Activated naive CD8-positive, alpha-beta T cell treated with anti-CD3 and anti-CD28 coated beads for 36 hours (primary cell): ENCODE measurements around the gene THSD4. TPM values are rescaled to one million over a fixed set of nuclear protein-coding genes. Genes with fewer than 3 reads are reported as not detected.

ENCODE experiments used
- DNase-seq: peaks from one replicate; pipeline ENCODE4 v3.0.0; 2021
- H3K27ac Mint-ChIP-seq: one replicate; pipeline ENCODE4 v1.8.0; 2022; ENCODE audit warnings: mild to moderate bottlenecking, moderate library complexity, mixed read lengths
- H3K27me3 Mint-ChIP-seq: one replicate; pipeline ENCODE4 v1.8.0; 2022; ENCODE audit warnings: mild to moderate bottlenecking, mixed read lengths
- H3K36me3 Mint-ChIP-seq: one replicate; pipeline ENCODE4 v1.8.0; 2021; ENCODE audit warnings: mild to moderate bottlenecking, mixed read lengths
- H3K4me1 Mint-ChIP-seq: one replicate; pipeline ENCODE4 v1.8.0; 2021; ENCODE audit warnings: mixed read lengths
- H3K4me3 Mint-ChIP-seq: one replicate; pipeline ENCODE4 v1.8.0; 2022; ENCODE audit warnings: mild to moderate bottlenecking, moderate library complexity, mixed read lengths
- H3K9me3 Mint-ChIP-seq: one replicate; pipeline ENCODE4 v1.8.0; 2022; ENCODE audit warnings: mixed read lengths
- total RNA-seq, 2 experiments: library from RNA; stranded (reverse); gene quantifications; one replicate each; pipeline ENCODE4 v1.2.3, GENCODE V29; 2021

THSD4 gene
- total RNA-seq, 2 experiments from 2014 or later, result not detected

- Mint-ChIP-seq H3K36me3 (no peaks in the 10 kb centered on the region), H3K9me3 (peaks cover 6% of the 10 kb centered on the region), H3K4me1 (no peaks in the 10 kb centered on the region), H3K27ac (no peak overlapping the region), H3K4me3 (no peak overlapping the region), H3K27me3 (peaks cover 8% of the 10 kb centered on the region)
- DNase-seq, result no peak
Measured at GRCh38 chr15:71273731-71274447, 158.6 kb downstream of the THSD4 start.

GRCh38 chr15:71274448-71274798 is 159.2 kb downstream of the THSD4 start:
- H3K36me3 Mint-ChIP-seq, result no peaks in the 10 kb centered on the region
- H3K27me3 Mint-ChIP-seq, result peaks cover 8% of the 10 kb centered on the region
- no peak overlapping the region for H3K4me3 Mint-ChIP-seq
- no peaks in the 10 kb centered on the region for H3K4me1 Mint-ChIP-seq
- no peak overlapping the region for H3K27ac Mint-ChIP-seq
- DNase-seq, result no peak
- H3K9me3 Mint-ChIP-seq, result peaks cover 6% of the 10 kb centered on the region

GRCh38 chr15:71275098-71275497 is 159.8 kb downstream of the THSD4 start:
- no peaks in the 10 kb centered on the region for H3K4me1 Mint-ChIP-seq
- no peaks in the 10 kb centered on the region for H3K36me3 Mint-ChIP-seq
- peaks cover 2% of the 10 kb centered on the region for H3K9me3 Mint-ChIP-seq
- no peak overlapping the region for H3K4me3 Mint-ChIP-seq
- DNase-seq, result no peak
- H3K27me3 Mint-ChIP-seq, result peaks cover 8% of the 10 kb centered on the region
- no peak overlapping the region for H3K27ac Mint-ChIP-seq

- H3K27me3 Mint-ChIP-seq, result peaks cover 8% of the 10 kb centered on the region
- H3K9me3 Mint-ChIP-seq, result peaks cover 2% of the 10 kb centered on the region
- no peak overlapping the region for H3K4me3 Mint-ChIP-seq
- H3K4me1 Mint-ChIP-seq, result no peaks in the 10 kb centered on the region
- DNase-seq, result no peak
- H3K36me3 Mint-ChIP-seq, result no peaks in the 10 kb centered on the region
- H3K27ac Mint-ChIP-seq, result no peak overlapping the region
Measured at GRCh38 chr15:71275566-71276335, 160.5 kb downstream of the THSD4 start.

- H3K4me3 Mint-ChIP-seq, result no peak overlapping the region
- peaks cover 8% of the 10 kb centered on the region for H3K27me3 Mint-ChIP-seq
- no peaks in the 10 kb centered on the region for H3K36me3 Mint-ChIP-seq
- H3K9me3 Mint-ChIP-seq, result peaks cover 2% of the 10 kb centered on the region
- H3K27ac Mint-ChIP-seq, result no peak overlapping the region
- H3K4me1 Mint-ChIP-seq, result no peaks in the 10 kb centered on the region
- DNase-seq, result no peak
Measured at GRCh38 chr15:71276336-71276665, 161.0 kb downstream of the THSD4 start.

GRCh38 chr15:71278989-71279756 is 163.9 kb downstream of the THSD4 start:
- no peaks in the 10 kb centered on the region for H3K36me3 Mint-ChIP-seq
- H3K27me3 Mint-ChIP-seq, result peaks cover 8% of the 10 kb centered on the region
- no peak overlapping the region for H3K4me3 Mint-ChIP-seq
- no peak for DNase-seq
- no peaks in the 10 kb centered on the region for H3K4me1 Mint-ChIP-seq
- H3K9me3 Mint-ChIP-seq, result no peaks in the 10 kb centered on the region
- H3K27ac Mint-ChIP-seq, result no peak overlapping the region

- H3K27me3 Mint-ChIP-seq, result peaks cover 9% of the 10 kb centered on the region
Measured at GRCh38 chr15:71279757-71280141, 164.5 kb downstream of the THSD4 start.

GRCh38 chr15:71280206-71280605 is 164.9 kb downstream of the THSD4 start:
- Mint-ChIP-seq H3K27ac (no peak overlapping the region), H3K4me3 (no peak overlapping the region), H3K9me3 (no peaks in the 10 kb centered on the region), H3K4me1 (no peaks in the 10 kb centered on the region), H3K36me3 (no peaks in the 10 kb centered on the region), H3K27me3 (peaks cover 9% of the 10 kb centered on the region)
- DNase-seq, result no peak

More at GRCh38 chr15:71279757-71280141, 164.5 kb downstream of the THSD4 start:
- Mint-ChIP-seq H3K4me3 (no peak overlapping the region), H3K9me3 (no peaks in the 10 kb centered on the region), H3K27ac (no peak overlapping the region), H3K4me1 (no peaks in the 10 kb centered on the region), H3K36me3 (no peaks in the 10 kb centered on the region)
- no peak for DNase-seq

- Mint-ChIP-seq H3K4me1 (no peaks in the 10 kb centered on the region), H3K36me3 (no peaks in the 10 kb centered on the region), H3K9me3 (no peaks in the 10 kb centered on the region), H3K4me3 (no peak overlapping the region), H3K27ac (no peak overlapping the region), H3K27me3 (peaks cover 13% of the 10 kb centered on the region)
- no peak for DNase-seq
Measured at GRCh38 chr15:71281256-71281655, 166.0 kb downstream of the THSD4 start.

GRCh38 chr15:71282076-71282475 is 166.8 kb downstream of the THSD4 start:
- no peak for DNase-seq
- no peaks in the 10 kb centered on the region for H3K36me3 Mint-ChIP-seq
- H3K4me1 Mint-ChIP-seq, result no peaks in the 10 kb centered on the region
- no peaks in the 10 kb centered on the region for H3K9me3 Mint-ChIP-seq
- H3K27ac Mint-ChIP-seq, result no peak overlapping the region
- H3K4me3 Mint-ChIP-seq, result no peak overlapping the region
- H3K27me3 Mint-ChIP-seq, result peaks cover 13% of the 10 kb centered on the region

- no peaks in the 10 kb centered on the region for H3K9me3 Mint-ChIP-seq
- H3K27me3 Mint-ChIP-seq, result peaks cover 24% of the 10 kb centered on the region
- H3K4me3 Mint-ChIP-seq, result no peak overlapping the region
- H3K36me3 Mint-ChIP-seq, result no peaks in the 10 kb centered on the region
- H3K4me1 Mint-ChIP-seq, result peaks cover 8% of the 10 kb centered on the region
- H3K27ac Mint-ChIP-seq, result no peak overlapping the region
- DNase-seq, result no peak
Measured at GRCh38 chr15:71288348-71288955, 173.2 kb downstream of the THSD4 start.

GRCh38 chr15:71290002-71290401 is 174.7 kb downstream of the THSD4 start:
- Mint-ChIP-seq H3K4me3 (no peak overlapping the region), H3K27me3 (peaks cover 21% of the 10 kb centered on the region), H3K9me3 (peaks cover 1% of the 10 kb centered on the region), H3K27ac (no peak overlapping the region), H3K4me1 (peaks cover 8% of the 10 kb centered on the region), H3K36me3 (no peaks in the 10 kb centered on the region)
- DNase-seq, result no peak

- Mint-ChIP-seq H3K4me3 (no peak overlapping the region), H3K27me3 (peaks cover 20% of the 10 kb centered on the region), H3K27ac (no peak overlapping the region), H3K4me1 (peaks cover 8% of the 10 kb centered on the region), H3K9me3 (peaks cover 1% of the 10 kb centered on the region), H3K36me3 (no peaks in the 10 kb centered on the region)
- no peak for DNase-seq
Measured at GRCh38 chr15:71290881-71291635, 175.8 kb downstream of the THSD4 start.

GRCh38 chr15:71291723-71292122 is 176.5 kb downstream of the THSD4 start:
- Mint-ChIP-seq H3K36me3 (no peaks in the 10 kb centered on the region), H3K9me3 (peaks cover 1% of the 10 kb centered on the region)

More at GRCh38 chr15:71291723-71292122, 176.5 kb downstream of the THSD4 start:
- H3K4me3 Mint-ChIP-seq, result no peak overlapping the region
- no peak overlapping the region for H3K27ac Mint-ChIP-seq
- no peak for DNase-seq
- H3K27me3 Mint-ChIP-seq, result peaks cover 17% of the 10 kb centered on the region
- peaks cover 8% of the 10 kb centered on the region for H3K4me1 Mint-ChIP-seq
